SK-N-MC (cell line): Measurements from ENCODE around the gene NLK.

Experiments
- EZH2 ChIP-seq: fragments of 200-600 bp; sonication (generic); IDR thresholded peaks from one replicate; pipeline ENCODE4 v1.6.1; 2017; ENCODE audit warnings: antibody characterized with exemption
- FOXP2 ChIP-seq: optimal IDR thresholded peaks from 2 replicates; pipeline ENCODE3; 2011; ENCODE audit warnings: mild to moderate bottlenecking, moderate library complexity; ENCODE audit not compliant: insufficient read depth; ENCODE audit errors: extremely low read length, control extremely low read depth
- POLR2AphosphoS5 ChIP-seq: IDR thresholded peaks from 2 replicates; pipeline ENCODE4 v1.6.1; 2012; ENCODE audit warnings: mild to moderate bottlenecking, low read depth, low read length, borderline replicate concordance

- TF ChIP-seq EZH2, result no peak
- no peak for TF ChIP-seq POLR2AphosphoS5
- no peak for TF ChIP-seq FOXP2
Observed at GRCh38 chr17:28170771-28171170, 128.3 kb downstream of the NLK start.
